GM18868 (cell line): ENCODE data around the gene PP2D1.
A peak's percentile ranks its signal among the peaks of the same experiment; 100 is the strongest.
"Not testable (repeated sequence)": the region's sequence is repeated elsewhere in the genome, so short reads cannot be mapped to it uniquely, and the experiment has no call there.

Experiments used
- ATAC-seq: cut with Tn5 transposase; IDR thresholded peaks from one replicate; pipeline ENCODE4 v1.9.1; 2021; ENCODE audit warnings: mild to moderate bottlenecking, moderate library complexity; ENCODE audit not compliant: unreplicated experiment

PP2D1 gene

DNA sequence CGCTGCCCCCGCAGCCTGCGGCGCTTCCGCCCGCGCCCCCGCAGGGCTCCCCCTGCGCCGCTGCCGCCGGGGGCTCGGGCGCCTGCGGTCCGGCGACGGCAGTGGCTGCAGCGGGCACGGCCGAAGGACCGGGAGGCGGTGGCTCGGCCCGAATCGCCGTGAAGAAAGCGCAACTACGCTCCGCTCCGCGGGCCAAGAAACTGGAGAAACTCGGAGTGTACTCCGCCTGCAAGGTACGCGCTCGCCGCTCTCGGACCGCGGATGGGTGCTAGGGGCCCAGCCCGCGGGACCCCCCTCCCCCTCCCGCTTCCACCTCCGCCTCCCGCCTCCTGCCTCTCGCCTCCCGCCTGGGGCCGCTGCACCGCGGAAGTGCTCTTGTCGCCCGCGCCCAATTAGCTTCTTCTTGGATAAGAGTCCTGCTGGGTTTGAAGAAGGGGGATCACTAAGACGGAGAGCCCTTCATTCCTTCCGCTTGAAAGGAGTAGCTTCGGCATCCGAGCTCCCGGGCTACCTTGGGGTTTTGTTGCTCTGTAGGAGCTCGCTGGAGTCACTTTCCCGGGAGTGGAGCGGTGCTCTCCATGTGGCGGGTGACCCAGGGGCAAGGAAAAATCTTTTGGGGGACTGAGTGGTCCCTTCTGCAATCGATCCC, 28.6 kb upstream of the PP2D1 start:
- ATAC-seq = peak; percentile 31

DNA sequence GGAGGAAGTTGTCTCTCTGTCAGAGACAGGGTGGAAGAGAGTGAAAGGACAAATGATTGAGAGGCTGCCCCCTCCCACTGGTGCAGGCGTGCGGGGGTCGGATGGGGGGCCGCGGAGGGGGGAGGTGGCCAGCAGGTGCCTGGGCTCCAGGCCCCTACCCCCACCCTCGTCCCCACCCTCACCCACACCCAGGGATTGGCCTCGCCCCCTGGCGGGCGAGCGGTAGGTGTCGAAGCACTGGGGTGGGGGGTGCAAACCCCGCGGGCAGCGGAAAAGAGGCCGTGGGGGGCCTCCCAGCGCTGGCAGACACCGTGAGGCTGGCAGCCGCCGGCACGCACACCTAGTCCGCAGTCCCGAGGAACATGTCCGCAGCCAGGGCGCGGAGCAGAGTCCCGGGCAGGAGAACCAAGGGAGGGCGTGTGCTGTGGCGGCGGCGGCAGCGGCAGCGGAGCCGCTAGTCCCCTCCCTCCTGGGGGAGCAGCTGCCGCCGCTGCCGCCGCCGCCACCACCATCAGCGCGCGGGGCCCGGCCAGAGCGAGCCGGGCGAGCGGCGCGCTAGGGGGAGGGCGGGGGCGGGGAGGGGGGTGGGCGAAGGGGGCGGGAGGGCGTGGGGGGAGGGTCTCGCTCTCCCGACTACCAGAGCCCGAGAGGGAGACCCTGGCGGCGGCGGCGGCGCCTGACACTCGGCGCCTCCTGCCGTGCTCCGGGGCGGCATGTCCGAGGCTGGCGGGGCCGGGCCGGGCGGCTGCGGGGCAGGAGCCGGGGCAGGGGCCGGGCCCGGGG, 27.9 kb upstream of the PP2D1 start, which contains the start of gene KAT2B:
Gene KAT2B (plus strand): TSS at position 682 of the 783 bp plus-strand sequence. CDS start 32 bp downstream, at position 714.
- peak; percentile 62 for ATAC-seq

DNA sequence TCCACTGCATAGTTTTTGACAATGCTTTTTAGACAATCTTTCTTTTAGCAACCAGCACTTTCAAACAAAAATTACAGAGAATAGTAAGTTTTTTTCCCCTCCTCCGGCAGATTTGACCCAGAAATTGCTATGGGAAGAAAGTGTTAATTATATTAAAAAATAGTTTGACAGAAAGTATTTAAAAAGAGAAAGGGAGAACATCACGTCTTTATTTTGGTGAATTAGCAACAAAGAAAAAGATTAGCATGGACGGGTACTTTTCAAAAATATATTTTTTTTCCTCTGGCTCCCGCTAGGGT, 27.4 kb upstream of the PP2D1 start:
- no peak for ATAC-seq

DNA sequence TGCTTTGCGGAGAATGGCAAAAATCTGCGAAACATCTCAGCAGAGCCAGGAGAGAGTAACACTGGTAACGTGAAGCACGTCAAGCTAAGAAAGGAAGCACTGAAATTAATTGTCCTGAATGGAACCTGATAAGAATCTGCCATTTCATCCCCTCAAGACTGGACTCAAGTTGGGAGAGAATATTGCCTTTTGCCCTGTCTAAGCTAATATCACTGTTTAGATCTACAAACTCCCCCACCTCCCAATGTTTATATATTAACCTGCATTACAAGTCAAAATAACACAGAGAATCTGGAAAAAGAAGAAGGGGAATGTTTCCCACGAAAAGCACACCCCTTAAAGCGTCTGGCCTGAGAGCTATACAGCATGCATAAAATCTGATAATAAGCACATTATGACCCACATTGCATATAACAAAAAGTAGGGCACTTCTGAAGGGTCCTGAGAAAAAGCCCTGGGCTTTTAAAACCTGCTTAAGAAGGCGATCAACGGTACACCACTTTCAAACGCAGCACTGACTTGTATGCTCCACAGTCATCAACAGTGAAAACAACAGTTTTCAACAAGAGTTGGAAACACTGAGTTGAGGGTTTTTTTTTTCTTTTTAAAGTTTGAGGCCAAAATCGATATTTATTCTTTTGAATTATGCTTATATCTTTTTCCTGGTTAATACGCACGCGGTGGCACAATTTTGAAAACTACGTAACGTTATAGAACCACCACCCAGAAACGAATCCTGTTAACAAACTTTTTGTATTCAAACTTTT, 26.8 kb upstream of the PP2D1 start:
- ATAC-seq = no peak

DNA sequence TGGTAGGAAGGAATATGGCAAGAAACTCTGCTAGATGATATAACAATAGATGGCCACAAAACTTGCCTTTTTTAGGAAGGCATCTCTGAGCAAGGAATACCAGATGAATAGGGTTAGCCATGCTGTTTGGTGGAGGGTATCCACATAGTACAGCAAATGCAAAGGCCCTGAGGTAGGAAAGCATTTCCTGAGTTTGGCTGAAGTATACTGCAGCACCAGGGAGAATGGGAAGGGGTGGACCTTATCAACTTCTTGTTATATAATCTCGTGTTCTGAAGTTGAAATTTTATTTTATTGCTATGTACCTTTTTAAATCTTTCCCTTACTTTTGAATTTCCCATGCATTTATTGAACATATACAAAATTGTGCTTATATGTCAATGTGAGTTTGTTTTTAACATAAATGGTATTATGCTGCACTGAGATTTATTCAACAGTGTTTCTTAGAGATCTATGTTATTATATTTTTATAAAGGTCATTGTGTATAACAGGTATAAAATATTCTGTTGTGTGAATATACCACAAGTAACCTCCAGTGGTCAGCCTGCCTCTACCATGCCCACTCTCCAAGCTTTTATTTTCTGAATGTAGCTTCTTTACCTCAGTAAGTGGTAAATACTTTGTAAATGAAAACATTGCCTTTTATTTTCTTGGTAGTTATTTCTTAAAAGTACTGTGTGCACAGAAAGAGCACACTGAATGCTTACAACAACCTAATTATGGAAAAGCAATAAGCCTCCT, 25.4 kb upstream of the PP2D1 start:
- ATAC-seq = no peak

DNA sequence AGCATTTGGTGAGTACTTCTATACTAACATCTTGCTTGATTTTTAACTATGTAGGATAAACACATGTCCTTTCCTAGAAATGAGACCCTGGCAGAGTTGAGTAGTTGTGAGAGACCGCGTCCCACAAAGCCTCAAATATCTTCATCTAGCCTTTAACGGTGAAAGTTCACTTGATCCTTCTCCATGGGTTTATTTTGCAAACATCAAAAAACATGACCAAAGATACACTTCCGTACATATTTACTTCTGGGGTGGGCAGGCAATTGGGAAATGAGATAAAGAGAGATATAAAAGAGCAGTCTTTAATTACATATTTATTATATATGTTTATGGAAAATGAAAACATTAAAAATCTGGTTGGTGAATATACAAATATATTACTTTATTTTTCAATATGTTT, 23.0 kb upstream of the PP2D1 start:
- no peak for ATAC-seq

DNA sequence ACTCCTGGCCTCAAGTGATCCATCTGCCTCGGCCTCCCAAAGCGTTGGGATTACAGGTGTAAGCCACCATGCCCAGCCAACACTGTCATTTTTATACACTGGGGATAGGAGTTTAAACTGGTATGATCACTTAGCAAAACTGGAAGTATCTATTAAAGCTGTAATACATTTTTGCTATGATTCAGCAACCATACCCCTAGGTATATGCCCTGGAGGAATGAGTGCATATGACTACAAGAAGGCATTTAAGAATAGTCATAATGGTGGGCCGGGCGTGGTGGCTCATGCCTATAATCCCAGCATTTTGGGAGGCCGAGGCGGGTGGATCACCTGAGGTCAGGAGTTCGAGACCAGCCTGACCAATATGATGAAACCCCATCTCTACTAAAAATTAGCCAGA, 19.9 kb upstream of the PP2D1 start:
- ATAC-seq = not testable (repeated sequence)

DNA sequence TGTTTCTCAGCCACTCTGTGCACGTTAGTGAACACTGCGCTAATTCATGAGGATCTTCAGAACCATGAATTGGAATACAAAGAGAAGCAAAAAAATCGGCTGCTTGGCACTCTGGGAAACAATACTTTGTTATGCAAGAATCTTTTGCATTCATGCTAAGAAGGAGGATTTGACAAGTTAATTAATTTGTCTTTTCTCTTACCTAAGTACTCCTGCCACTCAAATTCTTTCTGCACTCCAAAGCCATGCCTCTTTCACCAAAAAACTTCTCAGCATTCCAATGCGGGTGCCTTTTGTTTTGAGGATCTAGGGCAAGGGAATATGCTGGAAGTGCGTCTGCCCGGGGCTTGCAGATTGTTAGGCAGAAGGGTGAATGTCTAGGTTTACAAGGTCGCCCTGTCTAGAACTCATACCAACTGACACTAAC, 16.9 kb upstream of the PP2D1 start:
- ATAC-seq = no peak

DNA sequence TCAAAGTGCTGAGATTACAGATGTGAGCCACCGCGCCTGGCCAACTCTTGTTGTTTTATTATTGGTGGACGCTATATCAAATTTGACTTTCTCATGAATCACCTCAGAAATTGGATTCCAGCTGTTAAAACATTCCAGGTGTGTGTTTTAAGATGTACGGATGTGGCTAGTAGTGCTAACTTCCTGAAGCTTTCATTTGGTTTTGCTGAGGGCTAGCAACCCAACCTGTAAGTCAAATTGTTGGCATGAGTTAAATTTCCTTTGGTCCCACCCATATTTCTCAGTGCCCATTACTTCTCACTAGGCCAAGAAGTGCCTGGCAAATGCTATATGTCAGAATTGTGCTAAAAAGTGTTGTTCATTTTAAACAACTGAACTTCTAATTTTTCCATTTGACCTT, 15.1 kb upstream of the PP2D1 start:
- no peak for ATAC-seq

DNA sequence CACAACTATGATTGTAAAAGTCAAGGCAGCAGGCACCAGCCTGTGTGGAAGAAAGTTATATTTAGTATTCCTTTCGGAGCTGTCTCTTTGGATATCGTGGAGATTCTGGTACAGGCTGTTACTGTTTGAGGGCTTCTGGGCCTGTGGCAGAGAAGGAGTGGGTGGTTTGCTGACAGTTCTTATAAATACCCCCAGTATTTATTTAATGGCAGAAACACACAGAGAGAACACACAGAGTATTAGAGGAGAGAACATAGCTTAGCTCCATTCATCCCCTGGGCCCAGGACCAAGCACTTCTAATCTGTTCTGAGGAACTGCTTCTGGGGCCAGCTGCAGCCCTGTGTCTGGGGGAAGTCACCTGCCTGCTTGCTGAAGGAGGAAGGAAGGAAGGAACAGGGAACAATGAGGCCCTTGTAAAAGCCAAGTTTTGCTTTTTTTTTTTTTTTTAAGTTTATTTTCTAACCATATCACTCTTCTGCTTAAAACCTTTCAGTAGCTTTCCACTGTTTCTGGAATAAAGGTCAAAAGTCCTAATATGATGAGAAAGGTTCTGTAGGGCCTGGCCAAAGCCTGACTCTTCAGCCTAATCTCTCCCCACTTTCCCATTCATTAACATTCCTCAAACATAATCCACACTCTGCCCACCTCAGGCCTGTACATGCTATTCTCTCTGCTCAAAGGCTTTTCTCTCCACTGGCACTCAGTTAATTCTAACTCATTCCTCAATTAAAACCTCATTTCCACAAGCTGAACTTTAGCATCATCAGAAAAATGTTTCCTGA, 11.8 kb upstream of the PP2D1 start:
- no peak for ATAC-seq

DNA sequence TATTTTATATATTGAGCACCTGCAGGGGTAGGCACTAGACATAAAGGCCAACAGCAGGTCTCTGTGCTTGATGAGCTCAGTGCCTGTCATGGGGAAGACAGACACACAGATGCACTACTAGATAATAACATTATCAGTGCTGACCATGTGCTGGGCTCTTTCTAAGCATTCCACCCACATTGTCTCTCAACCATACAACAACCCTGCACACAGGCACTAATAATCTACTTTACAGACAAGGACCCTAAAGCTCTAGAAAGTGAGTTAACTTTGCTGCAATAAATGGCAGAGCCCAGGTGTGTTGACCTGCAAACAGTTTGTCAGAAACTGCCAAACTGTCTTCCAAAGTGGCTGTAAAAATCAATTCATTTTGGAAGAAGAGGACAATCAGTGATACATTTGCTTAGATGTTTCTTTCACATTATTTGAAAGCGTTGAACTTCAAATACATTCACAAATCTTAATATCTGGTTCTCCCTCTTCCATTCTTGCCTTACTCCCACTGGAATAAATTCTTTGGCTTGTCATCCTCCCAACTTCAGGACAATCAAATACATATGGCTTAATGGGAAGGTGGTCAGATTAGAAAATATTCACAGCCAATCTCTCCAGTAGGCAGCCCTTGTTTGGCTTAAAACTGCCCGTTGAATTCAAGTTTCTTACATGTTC, 11.0 kb upstream of the PP2D1 start:
- ATAC-seq = no peak

DNA sequence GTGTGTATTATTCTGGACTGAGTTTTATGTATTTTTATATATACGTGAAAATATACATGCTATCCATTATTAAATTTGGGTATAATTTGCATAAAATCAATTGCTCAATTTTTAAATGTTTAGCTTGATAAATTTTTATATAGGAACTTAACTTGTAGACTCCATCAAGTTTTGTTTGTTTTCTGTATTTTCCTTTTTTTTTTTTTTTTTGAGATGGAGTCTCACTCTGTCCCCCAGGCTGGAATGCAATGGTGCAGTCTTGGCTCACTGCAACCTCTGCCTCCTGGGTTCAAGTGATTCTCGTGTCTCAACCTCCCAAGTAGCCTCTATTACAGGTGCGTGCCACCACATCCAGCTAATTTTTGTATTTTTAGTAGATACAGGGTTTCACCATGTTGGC, 4.0 kb upstream of the PP2D1 start:
- ATAC-seq = not testable (repeated sequence)

DNA sequence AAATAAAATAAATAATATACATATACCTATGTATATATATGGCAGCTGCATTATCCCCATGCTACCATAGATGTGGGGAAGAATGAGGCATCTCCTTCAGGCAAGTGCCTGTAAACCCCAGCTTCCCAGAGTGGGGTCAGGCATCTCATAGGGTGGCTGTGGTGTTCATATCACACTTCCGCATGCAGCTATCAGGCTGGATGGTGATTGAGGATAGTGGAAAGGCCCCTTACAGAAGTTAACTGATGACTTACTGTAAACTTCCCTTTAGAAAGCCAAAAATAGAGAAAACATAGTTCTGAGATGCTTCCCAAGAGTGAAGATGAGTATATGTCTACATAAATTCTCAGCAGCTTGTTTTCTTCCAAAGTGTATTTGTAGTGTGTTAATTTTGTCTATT, 3.5 kb upstream of the PP2D1 start:
- ATAC-seq = no peak

DNA sequence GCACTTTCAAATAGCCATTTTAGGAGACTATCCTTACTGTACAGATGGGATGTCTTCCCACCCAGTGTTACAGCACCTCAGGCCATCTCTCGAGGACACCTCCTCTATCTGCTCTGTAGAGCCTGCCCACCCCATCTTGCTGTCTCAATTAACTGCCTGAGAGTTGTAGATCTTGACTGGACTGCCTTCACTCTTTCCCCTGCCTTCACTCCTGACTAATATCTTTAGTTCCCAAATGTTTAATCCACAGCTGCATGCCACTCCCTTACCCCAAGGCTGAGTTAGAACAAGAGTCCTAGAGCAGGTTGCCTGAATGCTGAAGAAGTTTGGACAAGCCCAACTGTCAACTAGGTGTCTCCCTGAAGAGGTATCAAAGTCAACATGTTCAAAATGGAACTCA, 1.3 kb upstream of the PP2D1 start:
- ATAC-seq = no peak

DNA sequence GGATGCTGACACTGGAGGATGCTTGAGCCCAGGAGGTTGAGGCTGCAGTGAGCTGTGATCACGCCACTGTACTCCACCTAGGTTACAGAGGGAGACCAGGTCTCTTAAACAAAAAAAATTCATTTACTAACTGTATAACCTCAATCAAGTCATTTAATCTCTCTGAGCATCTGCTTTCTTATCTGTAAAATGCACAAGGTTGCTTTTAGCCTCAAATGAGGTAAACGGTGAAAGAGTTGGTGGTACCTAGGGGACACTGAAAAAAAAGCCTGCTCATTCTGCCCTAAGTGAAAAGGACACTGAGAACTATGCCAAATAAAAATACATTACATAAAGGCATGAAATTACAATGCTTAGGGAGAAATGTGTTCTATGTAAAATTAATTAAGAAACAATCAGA, 3.4 kb downstream of the PP2D1 start:
- no peak for ATAC-seq

DNA sequence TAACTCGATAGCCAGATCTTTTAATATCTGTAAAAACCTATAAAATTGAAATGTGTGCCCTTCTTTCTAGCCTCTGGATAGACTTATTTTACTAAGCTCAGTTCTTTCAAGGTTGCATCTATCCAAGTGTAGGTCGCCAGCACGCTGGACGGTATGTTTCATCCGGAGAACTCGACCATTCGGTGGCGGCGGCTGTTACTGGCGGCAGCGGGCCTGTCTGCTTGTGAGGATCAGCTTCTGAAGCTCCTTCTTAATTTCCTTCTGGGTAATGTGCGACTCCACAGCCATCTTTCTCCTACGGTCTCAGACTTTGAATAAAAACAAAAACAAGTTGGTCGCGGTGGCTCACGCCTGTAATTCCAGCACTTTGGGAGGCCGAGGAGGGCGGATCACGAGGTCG, 4.1 kb downstream of the PP2D1 start:
- ATAC-seq = no peak

DNA sequence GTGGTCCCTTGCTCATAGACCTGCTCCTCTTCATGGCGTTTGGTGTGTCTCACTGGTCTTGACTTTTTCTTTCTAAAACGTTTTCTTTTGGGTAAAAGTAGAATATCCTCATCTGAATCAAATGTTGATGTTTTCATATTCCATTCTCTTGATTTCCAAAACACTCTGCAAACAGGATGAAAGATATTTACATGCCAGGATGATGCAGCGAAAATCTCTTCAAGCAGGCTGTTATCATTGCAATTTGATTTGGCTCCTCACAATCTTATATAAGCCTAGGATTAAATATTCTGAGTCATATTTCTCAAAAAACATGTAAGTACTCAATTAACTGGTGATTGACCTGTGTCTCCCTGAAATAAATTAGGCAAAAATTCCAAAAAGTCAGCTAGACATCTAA, 10.1 kb downstream of the PP2D1 start:
- no peak for ATAC-seq

DNA sequence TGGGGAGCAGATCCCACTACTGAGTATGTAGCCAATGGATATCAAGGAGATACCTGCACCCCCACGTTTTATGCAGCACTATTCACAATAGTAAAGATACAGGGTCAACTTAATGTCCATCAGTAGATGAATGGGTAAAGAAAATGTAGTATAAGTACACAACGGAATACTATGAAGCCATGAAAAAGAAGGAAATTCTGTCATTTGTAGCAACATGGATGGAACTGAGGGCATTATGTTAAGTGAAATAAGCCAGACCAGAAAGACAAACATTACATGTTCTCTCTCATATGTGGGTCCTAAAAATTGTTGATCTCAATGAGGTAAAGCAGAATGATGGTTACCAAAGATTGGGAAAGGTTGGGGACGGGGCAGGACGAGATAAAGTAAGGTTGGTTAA, 14.6 kb downstream of the PP2D1 start:
- no peak for ATAC-seq

DNA sequence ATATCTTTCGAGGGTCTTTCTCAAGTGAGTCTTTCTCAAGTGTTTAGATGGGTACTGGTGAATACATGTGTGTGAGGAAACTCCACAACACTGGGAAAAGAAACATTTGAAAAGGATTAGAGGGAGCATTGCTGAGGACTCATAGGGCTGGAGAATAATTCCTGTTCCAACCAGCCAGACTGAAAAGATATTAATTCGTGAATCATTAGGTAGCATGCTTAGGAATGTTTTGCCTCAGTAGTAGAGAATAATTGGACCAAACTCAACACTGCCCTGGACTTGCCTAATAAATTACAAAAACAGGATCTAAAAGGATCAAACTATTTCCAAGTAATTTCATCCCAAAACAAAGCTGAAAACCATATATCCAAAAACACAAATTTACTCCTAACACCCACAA, 17.3 kb downstream of the PP2D1 start:
- no peak for ATAC-seq

DNA sequence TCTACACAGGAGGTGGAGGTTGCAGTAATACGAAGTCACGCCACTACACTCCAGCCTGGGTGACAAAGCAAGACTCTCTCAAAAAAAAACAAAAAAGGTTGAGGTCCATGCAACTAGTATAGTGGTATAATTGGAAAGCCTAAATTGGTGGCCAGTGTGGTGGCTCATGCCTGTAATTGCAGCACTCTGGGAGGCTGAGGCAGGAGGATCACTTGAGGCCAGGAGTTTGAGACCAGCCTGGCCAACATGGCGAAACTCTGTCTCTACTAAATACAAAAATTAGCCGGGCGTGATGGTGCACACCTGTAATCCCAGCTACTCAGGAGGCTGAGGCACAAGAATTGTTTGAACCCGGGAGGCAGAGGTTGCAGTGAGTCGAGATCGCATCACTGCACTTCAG, 23.2 kb downstream of the PP2D1 start:
- not testable (repeated sequence) for ATAC-seq
